Measurements from ENCODE around the gene LEO1.

Gene LEO1

DNA sequence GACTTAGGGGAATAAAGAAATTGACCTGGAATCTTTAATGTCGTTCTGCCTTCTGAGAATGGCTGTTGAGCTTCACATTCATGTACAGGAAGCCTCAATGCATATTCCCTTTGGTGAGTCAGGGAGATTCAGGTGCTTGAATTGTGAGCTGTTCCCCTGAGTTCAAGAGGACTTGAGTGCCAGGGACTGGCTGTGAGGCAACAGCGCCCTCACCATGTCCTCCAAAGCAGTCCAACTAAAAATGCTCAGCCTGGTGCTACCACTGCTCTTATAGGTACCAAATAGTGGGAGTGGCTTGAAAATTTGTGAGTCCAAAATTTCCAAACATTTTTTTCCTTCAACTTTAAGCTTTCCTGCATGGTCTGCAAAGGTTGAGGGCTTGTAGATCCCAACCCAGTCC, 54.1 kb downstream of the LEO1 start:
- H3K36me3 ChIP-seq (ENCODE audit: insufficient read depth, low read length): peaks cover 19% of the 10 kb centered on the region; the same call in 1 of the 2 replicates
- no peaks in the 10 kb centered on the region for H3K27me3 ChIP-seq (ENCODE audit: insufficient read depth, low read length, poor library complexity, severe bottlenecking)
- no peaks in the 10 kb centered on the region for H3K4me1 ChIP-seq (ENCODE audit: insufficient read depth, low read length, poor library complexity, severe bottlenecking)
- no peaks in the 10 kb centered on the region for H3F3A ChIP-seq (ENCODE audit: low read depth)
- no peak overlapping the region for H3K9ac ChIP-seq (ENCODE audit: low read depth, low read length, poor library complexity, severe bottlenecking)
- H3K4me2 ChIP-seq (ENCODE audit: low read depth, low read length, poor library complexity, severe bottlenecking): no peak overlapping the region
- no peak overlapping the region for H3K4me3 ChIP-seq (ENCODE audit: low read length, poor library complexity, severe bottlenecking)
- no peaks in the 10 kb centered on the region for H3K79me2 ChIP-seq (ENCODE audit: insufficient read depth, low read length)
- TF ChIP-seq, protein P1, sequence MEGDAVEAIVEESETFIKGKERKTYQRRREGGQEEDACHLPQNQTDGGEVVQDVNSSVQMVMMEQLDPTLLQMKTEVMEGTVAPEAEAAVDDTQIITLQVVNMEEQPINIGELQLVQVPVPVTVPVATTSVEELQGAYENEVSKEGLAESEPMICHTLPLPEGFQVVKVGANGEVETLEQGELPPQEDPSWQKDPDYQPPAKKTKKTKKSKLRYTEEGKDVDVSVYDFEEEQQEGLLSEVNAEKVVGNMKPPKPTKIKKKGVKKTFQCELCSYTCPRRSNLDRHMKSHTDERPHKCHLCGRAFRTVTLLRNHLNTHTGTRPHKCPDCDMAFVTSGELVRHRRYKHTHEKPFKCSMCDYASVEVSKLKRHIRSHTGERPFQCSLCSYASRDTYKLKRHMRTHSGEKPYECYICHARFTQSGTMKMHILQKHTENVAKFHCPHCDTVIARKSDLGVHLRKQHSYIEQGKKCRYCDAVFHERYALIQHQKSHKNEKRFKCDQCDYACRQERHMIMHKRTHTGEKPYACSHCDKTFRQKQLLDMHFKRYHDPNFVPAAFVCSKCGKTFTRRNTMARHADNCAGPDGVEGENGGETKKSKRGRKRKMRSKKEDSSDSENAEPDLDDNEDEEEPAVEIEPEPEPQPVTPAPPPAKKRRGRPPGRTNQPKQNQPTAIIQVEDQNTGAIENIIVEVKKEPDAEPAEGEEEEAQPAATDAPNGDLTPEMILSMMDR (conservative IDR thresholded peaks at IDR 0.05; ENCODE audit: low read length): peak; percentile 75
- TF ChIP-seq EZH2phosphoT487 (IDR thresholded peaks at IDR 0.05; ENCODE audit: borderline replicate concordance): no peak
- H3K9me2 ChIP-seq (replicated peaks; ENCODE audit: low read depth, low read length): no peaks in the 10 kb centered on the region
- no peaks in the 10 kb centered on the region for H4K20me1 ChIP-seq (ENCODE audit: insufficient read depth, low read length, poor library complexity, severe bottlenecking)
- H3K9me3 ChIP-seq (ENCODE audit: insufficient read depth, low read depth, low read length): no peaks in the 10 kb centered on the region
- H2AFZ ChIP-seq (ENCODE audit: low read length): no peak overlapping the region

DNA sequence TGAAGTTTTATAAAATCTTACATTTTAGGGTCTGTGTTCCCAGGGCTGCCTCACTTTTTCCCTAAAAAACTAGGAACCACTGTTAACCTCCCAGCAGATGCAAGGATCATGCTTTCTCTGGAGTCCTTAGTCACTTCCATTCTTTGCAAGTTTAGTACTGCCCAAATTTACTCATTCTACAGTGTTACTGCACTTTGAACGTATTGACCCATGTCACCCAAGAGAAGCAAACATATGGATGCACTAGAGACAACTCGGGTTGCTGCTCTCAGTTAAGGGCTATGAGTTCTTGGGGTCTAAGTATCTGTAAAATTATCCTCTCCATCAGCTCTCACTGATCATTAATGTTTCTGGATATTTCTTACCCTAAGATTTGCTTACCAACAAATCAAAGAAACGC, 59.0 kb downstream of the LEO1 start:
- Histone ChIP-seq H3F3A (ENCODE audit: low read depth) (no peaks in the 10 kb centered on the region), H3K4me1 (ENCODE audit: insufficient read depth, low read length, poor library complexity, severe bottlenecking) (no peaks in the 10 kb centered on the region), H3K9ac (ENCODE audit: low read depth, low read length, poor library complexity, severe bottlenecking) (no peak overlapping the region), H3K36me3 (ENCODE audit: insufficient read depth, low read length) (peaks cover 33% of the 10 kb centered on the region; the same call in 1 of the 2 replicates), H3K9me2 (replicated peaks; ENCODE audit: low read depth, low read length) (no peaks in the 10 kb centered on the region), H4K20me1 (ENCODE audit: insufficient read depth, low read length, poor library complexity, severe bottlenecking) (no peaks in the 10 kb centered on the region), H3K9me3 (ENCODE audit: insufficient read depth, low read depth, low read length) (no peaks in the 10 kb centered on the region), H3K4me2 (ENCODE audit: low read depth, low read length, poor library complexity, severe bottlenecking) (no peak overlapping the region), H3K79me2 (ENCODE audit: insufficient read depth, low read length) (no peaks in the 10 kb centered on the region), H3K4me3 (ENCODE audit: low read length, poor library complexity, severe bottlenecking) (no peak overlapping the region), H2AFZ (ENCODE audit: low read length) (no peak overlapping the region), H3K27me3 (ENCODE audit: insufficient read depth, low read length, poor library complexity, severe bottlenecking) (no peaks in the 10 kb centered on the region)
- TF ChIP-seq, protein P1 (conservative IDR thresholded peaks at IDR 0.05; ENCODE audit: low read length): no peak
- no peak for TF ChIP-seq EZH2phosphoT487 (IDR thresholded peaks at IDR 0.05; ENCODE audit: borderline replicate concordance)

DNA sequence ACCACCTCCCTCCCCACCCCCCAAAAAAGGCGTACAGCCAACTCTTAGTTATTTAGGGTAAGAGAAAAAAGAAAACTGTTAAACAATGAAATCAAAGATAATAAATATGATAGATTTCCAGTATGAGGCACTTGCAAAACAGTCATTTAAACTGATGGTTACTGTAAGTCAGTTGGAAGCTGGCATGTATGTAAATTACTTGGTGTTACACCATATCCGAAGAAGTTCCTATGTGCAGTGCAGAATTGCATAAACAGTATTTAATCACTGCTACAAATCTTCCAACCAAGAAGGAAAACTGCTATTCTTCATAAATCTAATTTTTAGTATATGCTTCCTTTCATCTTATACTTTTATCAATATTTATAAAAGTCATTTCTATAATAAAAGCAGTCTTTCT, 62.0 kb downstream of the LEO1 start:
- H3K79me2 ChIP-seq (ENCODE audit: insufficient read depth, low read length): no peaks in the 10 kb centered on the region
- H3K36me3 ChIP-seq (ENCODE audit: insufficient read depth, low read length): peaks cover 36% of the 10 kb centered on the region; the same call in 1 of the 2 replicates
- TF ChIP-seq EZH2phosphoT487 (IDR thresholded peaks at IDR 0.05; ENCODE audit: borderline replicate concordance): no peak
- TF ChIP-seq, protein P1 (conservative IDR thresholded peaks at IDR 0.05; ENCODE audit: low read length): no peak
- no peaks in the 10 kb centered on the region for H4K20me1 ChIP-seq (ENCODE audit: insufficient read depth, low read length, poor library complexity, severe bottlenecking)
- no peaks in the 10 kb centered on the region for H3K27me3 ChIP-seq (ENCODE audit: insufficient read depth, low read length, poor library complexity, severe bottlenecking)
- no peak overlapping the region for H3K4me2 ChIP-seq (ENCODE audit: low read depth, low read length, poor library complexity, severe bottlenecking)
- no peaks in the 10 kb centered on the region for H3K9me3 ChIP-seq (ENCODE audit: insufficient read depth, low read depth, low read length)
- H3F3A ChIP-seq (ENCODE audit: low read depth): no peaks in the 10 kb centered on the region
- H3K9ac ChIP-seq (ENCODE audit: low read depth, low read length, poor library complexity, severe bottlenecking): no peak overlapping the region
- H3K4me1 ChIP-seq (ENCODE audit: insufficient read depth, low read length, poor library complexity, severe bottlenecking): no peaks in the 10 kb centered on the region
- H3K4me3 ChIP-seq (ENCODE audit: low read length, poor library complexity, severe bottlenecking): no peak overlapping the region
- no peak overlapping the region for H2AFZ ChIP-seq (ENCODE audit: low read length)
- no peaks in the 10 kb centered on the region for H3K9me2 ChIP-seq (replicated peaks; ENCODE audit: low read depth, low read length)

All from Loucy (cell line).